Common myeloid progenitor, CD34-positive (primary cell): ENCODE measurements around the gene AK9.
"Not testable (repeated sequence)": the region's sequence is repeated elsewhere in the genome, so short reads cannot be mapped to it uniquely, and the experiment has no call there.

Experiments
- CTCF ChIA-PET: fragments of 350-600 bp; sonication (Branson Sonifier 250); formaldehyde crosslinking; loops from one replicate; lab custom pipeline; 2021; ENCODE audit warnings: antibody characterized with exemption; lab: Charles Lee
- POLR2A ChIA-PET: fragments of 350-600 bp; sonication (Branson Sonifier 250); formaldehyde crosslinking; loops from one replicate; lab custom pipeline; 2021; ENCODE audit warnings: antibody characterized with exemption; lab: Charles Lee
- DNase-seq, 3 donors: peaks; one replicate each; pipeline versions ENCODE4 v3.0.0 to v3.0.0-alpha.2; 2013
- H3K27ac ChIP-seq, 2 experiments: 1 replicate in 1 of 2; 2 replicates in 1 of 2; pipeline ENCODE4 v1.7.0; 2013; ENCODE audit warnings: inconsistent platforms in 2 of 2, low read length in 2 of 2, mild to moderate bottlenecking in 2 of 2, low read depth in 1 of 2, moderate library complexity in 1 of 2; ENCODE audit not compliant: severe bottlenecking in 2 of 2, insufficient read depth in 1 of 2, poor library complexity in 1 of 2
- H3K27me3 ChIP-seq, 5 experiments: replicated peaks in 2 of 5; 1 replicate in 3 of 5; 2 replicates in 2 of 5; pipeline versions ENCODE4 v1.6.1 to v1.7.0; 2013; ENCODE audit warnings: low read length in 4 of 5, mild to moderate bottlenecking in 2 of 5, moderate library complexity in 2 of 5, inconsistent platforms in 1 of 5; ENCODE audit not compliant: insufficient read depth in 5 of 5, control insufficient read depth in 4 of 5
- H3K36me3 ChIP-seq, 4 experiments: 1 replicate in 2 of 4; 2 replicates in 2 of 4; pipeline versions ENCODE4 v1.6.1 to v1.7.0; 2013; ENCODE audit warnings: low read length in 3 of 4, control low read depth in 1 of 4, mild to moderate bottlenecking in 1 of 4; ENCODE audit not compliant: control insufficient read depth in 4 of 4, insufficient read depth in 4 of 4
- H3K4me1 ChIP-seq, 4 experiments: 1 replicate in 3 of 4; 2 replicates in 1 of 4; pipeline versions ENCODE4 v1.6.1 to v1.7.1; 2013; ENCODE audit warnings: low read length in 3 of 4, mild to moderate bottlenecking in 3 of 4, control low read depth in 1 of 4, inconsistent platforms in 1 of 4, moderate library complexity in 1 of 4; ENCODE audit not compliant: control insufficient read depth in 4 of 4, insufficient read depth in 4 of 4; ENCODE audit errors: control extremely low read depth in 1 of 4
- H3K4me3 ChIP-seq, 7 experiments: 1 replicate in 4 of 7; 2 replicates in 3 of 7; pipeline versions ENCODE4 v1.5.1 to v1.7.0; 2013; ENCODE audit warnings: mild to moderate bottlenecking in 7 of 7, low read length in 6 of 7, moderate library complexity in 6 of 7, inconsistent platforms in 2 of 7, low read depth in 2 of 7, control low read depth in 1 of 7; ENCODE audit not compliant: insufficient read depth in 4 of 7, control insufficient read depth in 1 of 7; ENCODE audit errors: extremely low read depth in 1 of 7
- H3K9me3 ChIP-seq, 5 experiments: 1 replicate in 4 of 5; 2 replicates in 1 of 5; pipeline versions ENCODE4 v1.6.1 to v1.7.1; 2013; ENCODE audit warnings: low read length in 4 of 5, mild to moderate bottlenecking in 2 of 5, inconsistent platforms in 1 of 5, low read depth in 1 of 5, moderate library complexity in 1 of 5; ENCODE audit not compliant: control insufficient read depth in 4 of 5, insufficient read depth in 2 of 5; ENCODE audit errors: control extremely low read depth in 1 of 5
- WGBS: methylation state at CpG from one replicate; pipeline ENCODE4 v1.1.5; 2013; ENCODE audit not compliant: insufficient coverage; 5-methylcytosine and 5-hydroxymethylcytosine counted together

AK9 gene

DNA sequence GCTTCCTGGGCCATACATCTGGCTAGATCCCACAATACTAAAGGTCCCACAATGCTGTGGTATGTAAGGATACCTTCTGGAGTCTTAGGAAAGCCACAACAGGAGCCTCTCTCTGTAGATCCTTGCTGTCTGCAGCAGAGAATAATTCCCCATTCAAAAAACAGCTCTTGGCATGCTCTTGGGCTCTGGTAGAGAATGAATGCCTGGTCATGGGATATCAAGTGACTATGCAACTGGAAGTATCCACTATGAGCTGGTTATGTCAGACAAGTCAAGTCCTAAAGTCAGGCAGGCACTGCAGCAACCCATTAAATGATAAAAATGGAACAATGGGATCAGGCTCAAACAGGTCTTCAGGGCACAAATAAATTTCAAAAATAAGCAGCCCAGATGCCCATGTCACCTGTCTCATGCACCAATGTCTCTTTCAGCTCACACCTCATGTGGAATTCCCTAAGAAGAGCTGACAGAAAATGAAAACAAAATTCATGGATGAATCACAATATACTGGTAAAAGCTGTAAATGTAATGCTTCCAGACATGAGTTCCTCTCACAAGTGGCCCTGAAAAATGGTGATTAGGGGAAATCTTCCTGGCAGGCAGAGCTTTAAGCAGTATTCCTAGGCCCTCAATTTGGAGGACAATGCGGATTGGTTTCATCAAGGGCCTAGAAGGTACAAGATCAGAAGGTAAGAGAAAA lies 4.3 kb downstream of the AK9 start:
- DNase-seq = no peak
- H3K27ac ChIP-seq = no peak overlapping the region
- POLR2A ChIA-PET = interaction anchor here (0.6 kb wide), 1 partner anchor 32 kb away, joined by 6 read pairs; no protein-coding TSS in a partner anchor

DNA sequence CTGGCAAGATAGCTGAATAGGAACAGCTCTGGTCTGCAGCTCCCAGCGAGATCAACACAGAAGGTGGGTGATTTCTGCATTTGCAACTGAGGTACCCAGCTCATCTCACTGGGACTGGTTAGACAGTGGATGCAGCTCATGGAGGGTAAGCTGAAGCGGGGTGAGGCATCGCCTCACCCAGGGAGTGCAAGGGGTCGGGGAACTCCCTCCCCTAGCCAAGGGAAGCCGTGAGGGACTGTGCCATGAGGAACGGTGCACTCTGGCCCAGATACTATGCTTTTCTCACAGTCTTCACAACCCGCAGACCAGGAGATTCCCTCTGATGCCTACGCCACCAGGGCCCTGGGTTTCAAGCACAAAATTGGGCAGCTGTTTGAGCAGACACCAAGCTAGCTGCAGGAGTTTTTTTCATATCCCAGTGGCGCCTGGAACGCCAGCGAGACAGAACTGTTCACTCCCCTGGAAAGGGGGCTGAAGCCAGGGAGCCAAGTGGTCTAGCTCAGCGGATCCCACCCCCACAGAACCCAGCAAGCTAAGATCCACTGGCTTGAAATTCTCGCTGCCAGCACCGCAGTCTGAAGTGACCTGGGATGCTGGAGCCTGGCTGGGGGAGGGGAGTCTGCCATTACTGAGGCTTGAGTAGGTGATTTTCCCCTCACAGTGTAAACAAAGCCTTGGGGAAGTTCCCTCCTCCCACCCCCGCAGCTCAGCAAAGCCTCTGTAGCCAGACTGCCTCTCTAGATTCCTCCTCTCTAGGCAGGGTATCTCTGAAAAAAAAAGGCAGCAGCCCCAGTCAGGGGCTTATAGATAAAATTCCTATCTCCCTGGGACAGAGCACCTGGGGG lies 12.1 kb downstream of the AK9 start:
- H3K4me1 ChIP-seq, DNase-seq, H3K9me3 ChIP-seq, POLR2A ChIA-PET, H3K27ac ChIP-seq, H3K36me3 ChIP-seq, H3K27me3 ChIP-seq, H3K4me3 ChIP-seq: not testable (repeated sequence)
- CTCF ChIA-PET = interaction anchor here (0.8 to 1.3 kb wide), 2 partner anchors 27 to 323 kb away, joined by 3 to 4 read pairs; no protein-coding TSS in a partner anchor
- WGBS = 87% methylated on average over 9 of the region's 15 CpGs

More for the DNA sequence above, 4.3 kb downstream of the AK9 start:
- Histone ChIP-seq H3K4me1 (peaks cover 4 to 19% (median 12%) of the 10 kb centered on the region in 4 experiments), H3K36me3 (no peaks in the 10 kb centered on the region), H3K9me3 (no peaks in the 10 kb centered on the region), H3K4me3 (no peak overlapping the region), H3K27me3 (no peaks in the 10 kb centered on the region)
- WGBS = no CpG with 5 or more reads among the region's 1 CpG
- CTCF ChIA-PET = interaction anchor here (0.6 to 2.2 kb wide), 2 partner anchors 18 to 426 kb away, joined by 3 to 10 read pairs; no protein-coding TSS in a partner anchor

- Histone ChIP-seq H3K27ac (no peak overlapping the region), H3K4me1 (no peaks in the 10 kb centered on the region), H3K9me3 (peaks cover 0 to 2% (median 0%) of the 10 kb centered on the region in 5 experiments), H3K4me3 (no peak overlapping the region), H3K27me3 (no peaks in the 10 kb centered on the region), H3K36me3 (no peaks in the 10 kb centered on the region)
- ChIA-PET CTCF (interaction anchor here (1.3 kb wide), 1 partner anchor 27 kb away, joined by 4 read pairs; no protein-coding TSS in a partner anchor), POLR2A (no interaction called here)
- no peak for DNase-seq
- 100% methylated on average over 1 of the region's 4 CpGs for WGBS
These were observed 12.8 kb downstream of the AK9 start for GRCh38 chr6:109678240-109678639.

DNA sequence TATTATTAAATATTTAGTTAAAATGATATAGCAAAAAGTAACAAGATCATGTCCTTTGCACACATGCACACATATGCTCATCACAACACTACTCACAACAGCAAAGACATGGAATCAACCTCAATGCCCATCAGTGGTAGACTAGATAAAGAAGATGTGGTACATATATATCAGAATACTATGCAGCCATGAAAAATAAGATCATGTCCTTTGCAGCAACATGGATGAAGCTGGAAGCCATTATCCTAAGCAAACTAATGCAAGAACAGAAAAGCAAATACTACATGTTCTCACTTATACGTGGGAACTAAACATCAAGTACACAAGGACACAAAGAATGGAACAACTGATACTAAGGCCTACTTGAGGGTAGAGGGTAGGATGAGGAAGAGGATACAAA lies 14.3 kb downstream of the AK9 start:
- CTCF ChIA-PET = no interaction called here
- peaks cover 0 to 2% (median 0%) of the 10 kb centered on the region in 5 experiments for H3K9me3 ChIP-seq
- no peaks in the 10 kb centered on the region for H3K4me1 ChIP-seq
- H3K27me3 ChIP-seq = no peaks in the 10 kb centered on the region
- POLR2A ChIA-PET = no interaction called here
- H3K4me3 ChIP-seq = no peak overlapping the region
- no CpG with 5 or more reads among the region's 1 CpG for WGBS
- DNase-seq = no peak
- H3K27ac ChIP-seq = no peak overlapping the region
- H3K36me3 ChIP-seq = no peaks in the 10 kb centered on the region

DNA sequence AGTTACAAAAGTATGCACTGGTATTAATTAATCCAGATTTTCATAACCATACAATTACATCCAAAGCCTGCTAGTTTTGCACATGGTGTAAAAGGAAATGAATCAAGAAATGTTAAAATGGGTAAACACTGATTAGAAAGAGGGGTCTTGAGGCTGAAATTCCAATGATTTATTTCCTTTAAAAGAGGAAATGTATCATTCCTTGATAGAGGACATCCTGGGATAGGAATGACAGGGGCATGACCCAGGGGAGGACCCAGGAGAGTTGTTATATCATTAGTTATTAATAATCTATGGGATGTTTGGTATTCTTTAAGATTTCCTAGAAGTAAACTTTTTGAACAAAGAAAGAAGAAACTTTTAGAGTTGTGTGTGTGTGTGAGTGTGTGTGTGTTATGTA lies 18.2 kb downstream of the AK9 start:
- Histone ChIP-seq H3K4me1 (no peaks in the 10 kb centered on the region), H3K9me3 (peaks cover 0 to 2% (median 0%) of the 10 kb centered on the region in 5 experiments), H3K27ac (no peak overlapping the region), H3K27me3 (no peaks in the 10 kb centered on the region), H3K4me3 (no peak overlapping the region), H3K36me3 (peaks cover 0 to 3% (median 0%) of the 10 kb centered on the region in 4 experiments)
- ChIA-PET CTCF (no interaction called here), POLR2A (no interaction called here)
- no peak for DNase-seq

GRCh38 chr6:109672175-109672574 lies 18.8 kb downstream of the AK9 start:
- H3K36me3 ChIP-seq = peaks cover 0 to 3% (median 0%) of the 10 kb centered on the region in 4 experiments
- H3K27ac ChIP-seq = no peak overlapping the region

GRCh38 chr6:109671733-109672132 lies 19.3 kb downstream of the AK9 start:
- Histone ChIP-seq H3K4me3 (no peak overlapping the region), H3K27me3 (no peaks in the 10 kb centered on the region), H3K27ac (no peak overlapping the region), H3K36me3 (peaks cover 0 to 3% (median 0%) of the 10 kb centered on the region in 4 experiments), H3K4me1 (no peaks in the 10 kb centered on the region), H3K9me3 (peaks cover 0 to 1% (median 0%) of the 10 kb centered on the region in 5 experiments)
- WGBS = no CpG with 5 or more reads among the region's 2 CpGs
- DNase-seq = no peak
- POLR2A ChIA-PET = no interaction called here
- CTCF ChIA-PET = no interaction called here

More at GRCh38 chr6:109672175-109672574, 18.8 kb downstream of the AK9 start:
- 100% methylated on average over 1 of the region's 1 CpG for WGBS
- DNase-seq = no peak
- H3K27me3 ChIP-seq = no peaks in the 10 kb centered on the region
- ChIA-PET POLR2A (no interaction called here), CTCF (no interaction called here)
- H3K4me1 ChIP-seq = no peaks in the 10 kb centered on the region
- peaks cover 0 to 2% (median 0%) of the 10 kb centered on the region in 5 experiments for H3K9me3 ChIP-seq
- no peak overlapping the region for H3K4me3 ChIP-seq
